Right lobe of liver (tissue), 4 donors: ENCODE data around the gene ZNF506.

Source experiments
- POLR2A ChIP-seq: fragments of 450-650 bp; IDR thresholded peaks from one replicate; pipeline ENCODE4 v1.6.1; 2017; ENCODE audit warnings: antibody characterized with exemption, mild to moderate bottlenecking
- TF ChIP-seq, protein P1 (sequence below), 4 donors: fragments of 200-600 bp in 3 of 4; fragments of 450-650 bp in 1 of 4; IDR thresholded peaks; one replicate each; pipeline versions ENCODE4 v1.5.1 to v1.8.0; 2016 to 2022; ENCODE audit warnings: antibody characterized with exemption in 4 of 4, mild to moderate bottlenecking in 2 of 4
- donor health status: DM: no; HTN: no; CAD: no.
- donor health status: DM: no; HTN: no; CAD: no.
- donor health status: DM: no; HTN: yes; CAD: no.

DNA sequence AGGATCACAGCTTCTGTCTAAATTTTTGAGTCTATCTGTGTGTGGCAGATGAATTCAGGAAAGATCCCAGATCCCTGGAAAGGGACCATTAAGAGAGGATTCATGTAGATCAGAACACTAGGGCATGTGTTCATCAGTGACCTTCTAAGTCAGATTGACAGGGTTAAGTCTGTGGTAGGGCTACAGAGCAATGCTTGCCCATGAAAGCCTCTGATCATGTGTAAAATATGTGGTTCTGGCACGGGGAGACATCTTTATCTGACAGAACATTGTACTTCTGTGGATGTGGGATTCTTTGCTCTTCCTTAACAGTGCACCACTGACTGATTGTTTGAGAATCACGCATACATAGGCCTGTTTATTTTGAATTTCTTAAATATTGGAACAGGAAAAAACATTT, 42.9 kb downstream of the ZNF506 start:
- TF ChIP-seq, protein P1, sequence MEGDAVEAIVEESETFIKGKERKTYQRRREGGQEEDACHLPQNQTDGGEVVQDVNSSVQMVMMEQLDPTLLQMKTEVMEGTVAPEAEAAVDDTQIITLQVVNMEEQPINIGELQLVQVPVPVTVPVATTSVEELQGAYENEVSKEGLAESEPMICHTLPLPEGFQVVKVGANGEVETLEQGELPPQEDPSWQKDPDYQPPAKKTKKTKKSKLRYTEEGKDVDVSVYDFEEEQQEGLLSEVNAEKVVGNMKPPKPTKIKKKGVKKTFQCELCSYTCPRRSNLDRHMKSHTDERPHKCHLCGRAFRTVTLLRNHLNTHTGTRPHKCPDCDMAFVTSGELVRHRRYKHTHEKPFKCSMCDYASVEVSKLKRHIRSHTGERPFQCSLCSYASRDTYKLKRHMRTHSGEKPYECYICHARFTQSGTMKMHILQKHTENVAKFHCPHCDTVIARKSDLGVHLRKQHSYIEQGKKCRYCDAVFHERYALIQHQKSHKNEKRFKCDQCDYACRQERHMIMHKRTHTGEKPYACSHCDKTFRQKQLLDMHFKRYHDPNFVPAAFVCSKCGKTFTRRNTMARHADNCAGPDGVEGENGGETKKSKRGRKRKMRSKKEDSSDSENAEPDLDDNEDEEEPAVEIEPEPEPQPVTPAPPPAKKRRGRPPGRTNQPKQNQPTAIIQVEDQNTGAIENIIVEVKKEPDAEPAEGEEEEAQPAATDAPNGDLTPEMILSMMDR (IDR thresholded peaks at IDR 0.05) = no peak
- TF ChIP-seq POLR2A = no peak
